IMR-90 (cell line): Measurements from ENCODE around the gene PRC1. TPM values are rescaled to one million over a fixed set of nuclear protein-coding genes. Genes with fewer than 3 reads are reported as not detected.

Experiments used
- ATAC-seq: fragments of 200-7000 bp; cut with Tn5 transposase; 2 replicates; pipeline ENCODE4 v1.9.1; 2020; ENCODE audit warnings: low read depth, mild to moderate bottlenecking, moderate library complexity
- BruUV-seq: library from RNA; stranded (reverse); fragments of 400-500 nt; replicated peaks from 2 replicates; lab custom pipeline; 2021; lab: Mats Ljungman, UMichigan
- CTCF ChIA-PET: fragments of 300-600 bp; formaldehyde crosslinking; extraction: SDS; loops from one replicate; lab custom pipeline; 2021; ENCODE audit warnings: antibody characterized with exemption; lab: Yijun Ruan, JAX
- POLR2A ChIA-PET: fragments of 300-600 bp; sonication (Branson Sonifier 250); formaldehyde crosslinking; loops from one replicate; lab custom pipeline; 2022; ENCODE audit warnings: antibody characterized with exemption; ENCODE audit not compliant: unreplicated experiment; lab: Charles Lee
- DNase-seq: peaks from one replicate; pipeline ENCODE4 v3.0.0; 2013
- H2AFZ ChIP-seq: replicated peaks from 2 replicates; pipeline ENCODE3; 2013; ENCODE audit warnings: low read length, mild to moderate bottlenecking; ENCODE audit not compliant: poor library complexity
- H2AK5ac ChIP-seq: 2 replicates; pipeline ENCODE4 v1.6.1; 2013; ENCODE audit warnings: low read depth, low read length, inconsistent platforms
- H2AK9ac ChIP-seq: replicated peaks from 2 replicates; pipeline ENCODE3; 2013; ENCODE audit warnings: mild to moderate bottlenecking, low read depth, low read length, moderate library complexity; ENCODE audit not compliant: poor library complexity
- H2BK120ac ChIP-seq: 2 replicates; pipeline ENCODE4 v1.6.1; 2013; ENCODE audit warnings: low read depth, low read length, inconsistent platforms
- H2BK15ac ChIP-seq: 3 replicates; pipeline ENCODE4 v1.6.1; 2013; ENCODE audit warnings: low read depth, low read length, inconsistent platforms
- H2BK20ac ChIP-seq: 2 replicates; pipeline ENCODE4 v1.6.1; 2013; ENCODE audit warnings: low read depth, mild to moderate bottlenecking, inconsistent platforms, low read length, moderate library complexity
- H2BK5ac ChIP-seq: 2 replicates; pipeline ENCODE4 v1.6.1; 2013; ENCODE audit warnings: mild to moderate bottlenecking, low read depth, low read length, inconsistent platforms; ENCODE audit not compliant: poor library complexity, severe bottlenecking
- H3K14ac ChIP-seq: replicated peaks from 2 replicates; pipeline ENCODE4 v1.6.1; 2013; ENCODE audit warnings: low read depth, low read length, inconsistent platforms
- H3K18ac ChIP-seq: 2 replicates; pipeline ENCODE4 v1.6.1; 2013; ENCODE audit warnings: low read depth, low read length, control low read depth
- H3K23ac ChIP-seq: 2 replicates; pipeline ENCODE4 v1.6.1; 2013; ENCODE audit warnings: low read depth, low read length, inconsistent platforms
- H3K27ac ChIP-seq: 2 replicates; pipeline ENCODE4 v1.5.1; 2013; ENCODE audit warnings: mild to moderate bottlenecking, control low read depth, low read length; ENCODE audit not compliant: insufficient read depth
- H3K27me3 ChIP-seq: 2 replicates; pipeline ENCODE4 v1.6.1; 2013; ENCODE audit warnings: low read length; ENCODE audit not compliant: control insufficient read depth, insufficient read depth
- H3K36me3 ChIP-seq: 2 replicates; pipeline ENCODE4 v1.6.1; 2013; ENCODE audit warnings: low read length, mixed read lengths; ENCODE audit not compliant: control insufficient read depth, insufficient read depth
- H3K4ac ChIP-seq: 2 replicates; pipeline ENCODE4 v1.6.1; 2013; ENCODE audit warnings: low read depth, low read length, inconsistent platforms
- H3K4me1 ChIP-seq: 2 replicates; pipeline ENCODE4 v1.6.1; 2013; ENCODE audit warnings: low read length, mixed read lengths; ENCODE audit not compliant: control insufficient read depth, insufficient read depth
- H3K4me2 ChIP-seq: 2 replicates; pipeline ENCODE4 v1.6.1; 2013; ENCODE audit warnings: low read depth, mild to moderate bottlenecking, control low read depth, low read length, moderate library complexity
- H3K4me3 ChIP-seq: 2 replicates; pipeline ENCODE4 v1.5.1; 2013; ENCODE audit warnings: low read depth, mild to moderate bottlenecking, control low read depth, low read length, moderate library complexity; ENCODE audit not compliant: insufficient read depth
- H3K56ac ChIP-seq: 2 replicates; pipeline ENCODE4 v1.6.1; 2013; ENCODE audit warnings: low read length, inconsistent platforms; ENCODE audit not compliant: insufficient read depth; ENCODE audit errors: extremely low read depth
- H3K79me1 ChIP-seq, 2 experiments: 2 replicates each; pipeline ENCODE4 v1.6.1; 2013; ENCODE audit warnings: low read length in 2 of 2, inconsistent platforms in 1 of 2, low read depth in 1 of 2
- H3K9ac ChIP-seq: 2 replicates; pipeline ENCODE4 v1.6.1; 2013; ENCODE audit warnings: low read depth, low read length, control low read depth
- H3K9me1 ChIP-seq: 2 replicates; pipeline ENCODE4 v1.6.1; 2013; ENCODE audit warnings: low read length, inconsistent platforms; ENCODE audit not compliant: insufficient read depth
- H3K9me3 ChIP-seq: 2 replicates; pipeline ENCODE4 v1.6.1; 2013; ENCODE audit warnings: low read length; ENCODE audit not compliant: control insufficient read depth, insufficient read depth
- H4K20me1 ChIP-seq: 2 replicates; pipeline ENCODE4 v1.6.1; 2013; ENCODE audit warnings: low read length, inconsistent platforms; ENCODE audit not compliant: insufficient read depth
- H4K5ac ChIP-seq: 2 replicates; pipeline ENCODE4 v1.6.1; 2013; ENCODE audit warnings: mild to moderate bottlenecking, low read depth, low read length, control low read depth
- H4K8ac ChIP-seq, 2 experiments: 2 replicates each; pipeline ENCODE4 v1.6.1; 2013; ENCODE audit warnings: low read depth in 2 of 2, low read length in 2 of 2, control low read depth in 1 of 2, inconsistent platforms in 1 of 2
- H4K91ac ChIP-seq: 2 replicates; pipeline ENCODE4 v1.6.1; 2013; ENCODE audit warnings: low read depth, low read length, inconsistent platforms; ENCODE audit not compliant: insufficient read depth
- BHLHE40 ChIP-seq: fragments of 150-350 bp; IDR thresholded peaks from 2 replicates; pipeline ENCODE4 v1.6.1; 2016; ENCODE audit warnings: mild to moderate bottlenecking, low read depth, low read length
- CEBPB ChIP-seq: IDR thresholded peaks from 2 replicates; pipeline ENCODE4 v1.6.1; 2012; ENCODE audit warnings: low read depth, low read length, improper control_type of control experiment
- CHD1 ChIP-seq: IDR thresholded peaks from 2 replicates; pipeline ENCODE4 v1.6.1; 2012; ENCODE audit warnings: low read depth, low read length, improper control_type of control experiment
- ELK1 ChIP-seq: fragments of 150-350 bp; IDR thresholded peaks from 2 replicates; pipeline ENCODE4 v1.6.1; 2016; ENCODE audit warnings: low read depth, mild to moderate bottlenecking, low read length, moderate library complexity, borderline replicate concordance
- FOS ChIP-seq: fragments of 150-350 bp; IDR thresholded peaks from 2 replicates; pipeline ENCODE4 v1.6.1; 2016; ENCODE audit warnings: low read depth, low read length
- MAFK ChIP-seq: IDR thresholded peaks from 2 replicates; pipeline ENCODE4 v1.6.1; 2012; ENCODE audit warnings: low read depth, low read length, improper control_type of control experiment
- MAZ ChIP-seq: IDR thresholded peaks from 2 replicates; pipeline ENCODE4 v1.6.1; 2012; ENCODE audit warnings: low read depth, mild to moderate bottlenecking, low read length, improper control_type of control experiment, moderate library complexity, borderline replicate concordance
- MXI1 ChIP-seq: IDR thresholded peaks from 2 replicates; pipeline ENCODE4 v1.6.1; 2012; ENCODE audit warnings: low read depth, mild to moderate bottlenecking, low read length, moderate library complexity, borderline replicate concordance
- NFE2L2 ChIP-seq: fragments of 150-350 bp; IDR thresholded peaks from 2 replicates; pipeline ENCODE4 v1.6.1; 2016; ENCODE audit warnings: low read depth, mild to moderate bottlenecking, low read length
- POLR2A ChIP-seq: IDR thresholded peaks from 2 replicates; pipeline ENCODE4 v1.6.1; 2012; ENCODE audit warnings: mild to moderate bottlenecking, low read depth, low read length
- RAD21 ChIP-seq: IDR thresholded peaks from 2 replicates; pipeline ENCODE4 v1.6.1; 2012; ENCODE audit warnings: low read length, improper control_type of control experiment
- RCOR1 ChIP-seq: IDR thresholded peaks from 2 replicates; pipeline ENCODE4 v1.6.1; 2012; ENCODE audit warnings: mild to moderate bottlenecking, low read length, improper control_type of control experiment; ENCODE audit not compliant: insufficient replicate concordance
- RFX5 ChIP-seq: IDR thresholded peaks from 2 replicates; pipeline ENCODE4 v1.8.0; 2012; ENCODE audit warnings: low read depth, mild to moderate bottlenecking, low read length, moderate library complexity
- SMC3 ChIP-seq: fragments of 150-350 bp; IDR thresholded peaks from 2 replicates; pipeline ENCODE4 v1.6.1; 2016; ENCODE audit warnings: low read depth, mild to moderate bottlenecking, antibody characterized with exemption, low read length, moderate library complexity
- WGBS, 2 experiments: methylation state at CpG; one replicate each; pipeline versions ENCODE4 v1.1.5 to v1.1.7; 2013; ENCODE audit warnings: missing lambda C conversion rate in 2 of 2; ENCODE audit not compliant: insufficient read length in 1 of 2; ENCODE audit errors: extremely low coverage in 2 of 2; 5-methylcytosine and 5-hydroxymethylcytosine counted together
- dilution Hi-C: fragments of 300-500 bp; cut with HindIII; formaldehyde crosslinking; loops from one replicate; pipeline ENCODE4 v1.14.3; 2018; ENCODE audit warnings: low sequenced_read_pairs; ENCODE audit not compliant: unreplicated experiment
- in situ Hi-C: fragments of 300-500 bp; cut with MboI; formaldehyde crosslinking; loops from 3 replicates; pipeline ENCODE4 v1.14.3; 2019; ENCODE audit warnings: low sequenced_read_pairs, inconsistent platforms, mixed read lengths
- intact Hi-C: fragments of 100-400 bp; cut with micrococcal nuclease; formaldehyde crosslinking; loops from 2 replicates; pipeline ENCODE4 v1.10.0; 2022
- polyA plus RNA-seq, 3 experiments: library from polyadenylated mRNA; depleted of rRNA; stranded (reverse); fragments of >200 nt; gene quantifications; 2 replicates each; pipeline ENCODE4 v1.2.3, GENCODE V29; 2012; ENCODE audit warnings: low replicate concordance in 1 of 3
- total RNA-seq: library from RNA; depleted of rRNA; stranded (reverse); fragments of >200 nt; gene quantifications from 2 replicates; pipeline ENCODE4 v1.2.3, GENCODE V29; 2012
- TF ChIP-seq, protein P1 (sequence below): fragments of 150-350 bp; IDR thresholded peaks from 2 replicates; pipeline ENCODE4 v1.6.1; 2017; ENCODE audit warnings: mild to moderate bottlenecking, antibody characterized with exemption, low read length, low read depth
- TF ChIP-seq, protein P2 (sequence below): conservative IDR thresholded peaks from 2 replicates; pipeline ENCODE4 v1.5.1; 2012; ENCODE audit warnings: mild to moderate bottlenecking, low read depth, low read length, improper control_type of control experiment

PRC1 gene
- total and polyA plus RNA-seq, 2 of the 4 experiments (the other 2 are of a cell fraction), result 131 to 148 TPM

- no peak for ATAC-seq
- Histone ChIP-seq H3K36me3 (peaks cover 77% of the 10 kb centered on the region), H3K18ac (no peak overlapping the region), H3K79me1 (no peaks in the 10 kb centered on the region; a peak in 2 of 4 replicates), H3K27ac (no peak overlapping the region), H3K9ac (no peak overlapping the region), H4K20me1 (peaks cover 4% of the 10 kb centered on the region; the same call in 1 of the 2 replicates), H3K4me1 (no peaks in the 10 kb centered on the region), H3K4ac (no peak overlapping the region), H3K56ac (no peak overlapping the region), H3K4me2 (no peak overlapping the region), H3K4me3 (no peak overlapping the region), H2AK5ac (no peak overlapping the region), H3K23ac (no peak overlapping the region), H4K91ac (no peak overlapping the region), H2BK15ac (no peak overlapping the region), H2BK5ac (no peak overlapping the region), H2BK20ac (no peak overlapping the region), H3K14ac (no peak overlapping the region), H4K8ac (no peak overlapping the region), H2AK9ac (no peak overlapping the region), H3K9me3 (no peaks in the 10 kb centered on the region), H3K9me1 (no peaks in the 10 kb centered on the region), H3K27me3 (no peaks in the 10 kb centered on the region), H4K5ac (no peak overlapping the region), H2AFZ (no peak overlapping the region), H2BK120ac (no peak overlapping the region)
- dilution Hi-C loops, result no loop called here
- 90% methylated on average over 2 of the region's 8 CpGs; no CpG with 5 or more reads in 1 of the 2 experiments for WGBS, 2 experiments
- TF ChIP-seq RFX5 (no peak), NFE2L2 (no peak), RCOR1 (no peak), SMC3 (no peak), CEBPB (no peak), RAD21 (no peak), BHLHE40 (no peak), MAFK (no peak), FOS (no peak), ELK1 (no peak), CHD1 (no peak), POLR2A (no peak), MAZ (no peak), MXI1 (no peak)
- TF ChIP-seq, protein P1, sequence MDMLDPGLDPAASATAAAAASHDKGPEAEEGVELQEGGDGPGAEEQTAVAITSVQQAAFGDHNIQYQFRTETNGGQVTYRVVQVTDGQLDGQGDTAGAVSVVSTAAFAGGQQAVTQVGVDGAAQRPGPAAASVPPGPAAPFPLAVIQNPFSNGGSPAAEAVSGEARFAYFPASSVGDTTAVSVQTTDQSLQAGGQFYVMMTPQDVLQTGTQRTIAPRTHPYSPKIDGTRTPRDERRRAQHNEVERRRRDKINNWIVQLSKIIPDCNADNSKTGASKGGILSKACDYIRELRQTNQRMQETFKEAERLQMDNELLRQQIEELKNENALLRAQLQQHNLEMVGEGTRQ, result no peak
- TF ChIP-seq, protein P2, sequence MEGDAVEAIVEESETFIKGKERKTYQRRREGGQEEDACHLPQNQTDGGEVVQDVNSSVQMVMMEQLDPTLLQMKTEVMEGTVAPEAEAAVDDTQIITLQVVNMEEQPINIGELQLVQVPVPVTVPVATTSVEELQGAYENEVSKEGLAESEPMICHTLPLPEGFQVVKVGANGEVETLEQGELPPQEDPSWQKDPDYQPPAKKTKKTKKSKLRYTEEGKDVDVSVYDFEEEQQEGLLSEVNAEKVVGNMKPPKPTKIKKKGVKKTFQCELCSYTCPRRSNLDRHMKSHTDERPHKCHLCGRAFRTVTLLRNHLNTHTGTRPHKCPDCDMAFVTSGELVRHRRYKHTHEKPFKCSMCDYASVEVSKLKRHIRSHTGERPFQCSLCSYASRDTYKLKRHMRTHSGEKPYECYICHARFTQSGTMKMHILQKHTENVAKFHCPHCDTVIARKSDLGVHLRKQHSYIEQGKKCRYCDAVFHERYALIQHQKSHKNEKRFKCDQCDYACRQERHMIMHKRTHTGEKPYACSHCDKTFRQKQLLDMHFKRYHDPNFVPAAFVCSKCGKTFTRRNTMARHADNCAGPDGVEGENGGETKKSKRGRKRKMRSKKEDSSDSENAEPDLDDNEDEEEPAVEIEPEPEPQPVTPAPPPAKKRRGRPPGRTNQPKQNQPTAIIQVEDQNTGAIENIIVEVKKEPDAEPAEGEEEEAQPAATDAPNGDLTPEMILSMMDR, result no peak
- CTCF ChIA-PET, result interaction anchor here (0.6 kb wide), 1 partner anchor 16 kb away, joined by 3 read pairs; no protein-coding TSS in a partner anchor
- in situ Hi-C loops, result no loop called here
- intact Hi-C loops, result no loop called here
- BruUV-seq, result no TSS peak
- POLR2A ChIA-PET, result no interaction called here
- DNase-seq, result no peak
These were observed 45.8 kb downstream of the PRC1 start for GRCh38 chr15:90948506-90948905.
